ENCODE data around the gene CGB1.
A peak's percentile ranks its signal among the peaks of the same experiment; 100 is the strongest.

DNA sequence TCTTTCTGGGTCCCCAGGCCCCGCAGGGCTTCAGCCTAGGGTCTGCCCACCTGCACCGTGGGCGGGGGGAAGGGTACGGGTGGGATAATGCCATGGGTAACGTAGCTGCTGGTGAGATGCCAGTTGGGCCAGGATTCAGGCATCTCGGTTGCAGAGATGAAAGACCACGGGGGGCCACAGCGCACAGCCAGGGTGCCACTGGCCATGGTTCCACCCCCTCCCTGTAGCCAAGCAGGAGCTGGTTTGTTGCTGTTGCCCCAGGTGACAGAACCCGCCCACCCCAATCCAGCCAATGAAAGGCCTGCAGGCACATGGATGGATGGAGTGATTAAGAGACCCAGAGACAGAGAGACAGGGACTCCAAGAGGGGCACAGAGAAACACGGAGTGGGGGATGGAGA lies 21.9 kb upstream of the CGB1 start:
- TF ChIP-seq ZNF146 (tag by site-specific recombination; IDR thresholded peaks at IDR 0.05) = no peak
- no peak for TF ChIP-seq ZNF596 (tag by site-specific recombination; IDR thresholded peaks at IDR 0.05)
- TF ChIP-seq, protein P1, sequence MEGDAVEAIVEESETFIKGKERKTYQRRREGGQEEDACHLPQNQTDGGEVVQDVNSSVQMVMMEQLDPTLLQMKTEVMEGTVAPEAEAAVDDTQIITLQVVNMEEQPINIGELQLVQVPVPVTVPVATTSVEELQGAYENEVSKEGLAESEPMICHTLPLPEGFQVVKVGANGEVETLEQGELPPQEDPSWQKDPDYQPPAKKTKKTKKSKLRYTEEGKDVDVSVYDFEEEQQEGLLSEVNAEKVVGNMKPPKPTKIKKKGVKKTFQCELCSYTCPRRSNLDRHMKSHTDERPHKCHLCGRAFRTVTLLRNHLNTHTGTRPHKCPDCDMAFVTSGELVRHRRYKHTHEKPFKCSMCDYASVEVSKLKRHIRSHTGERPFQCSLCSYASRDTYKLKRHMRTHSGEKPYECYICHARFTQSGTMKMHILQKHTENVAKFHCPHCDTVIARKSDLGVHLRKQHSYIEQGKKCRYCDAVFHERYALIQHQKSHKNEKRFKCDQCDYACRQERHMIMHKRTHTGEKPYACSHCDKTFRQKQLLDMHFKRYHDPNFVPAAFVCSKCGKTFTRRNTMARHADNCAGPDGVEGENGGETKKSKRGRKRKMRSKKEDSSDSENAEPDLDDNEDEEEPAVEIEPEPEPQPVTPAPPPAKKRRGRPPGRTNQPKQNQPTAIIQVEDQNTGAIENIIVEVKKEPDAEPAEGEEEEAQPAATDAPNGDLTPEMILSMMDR (tag by site-specific recombination; IDR thresholded peaks at IDR 0.05) = no peak
- TF ChIP-seq ATF2 (tag by site-specific recombination; IDR thresholded peaks at IDR 0.05; ENCODE audit: low read depth) = no peak
- no peak for TF ChIP-seq ZNF274 (IDR thresholded peaks at IDR 0.05; ENCODE audit: low read length)
- TF ChIP-seq ZNF274 (tag by site-specific recombination; IDR thresholded peaks at IDR 0.05; ENCODE audit: borderline replicate concordance) = no peak
- TF ChIP-seq ZFP37 (tag by site-specific recombination; IDR thresholded peaks at IDR 0.05) = no peak
- TF ChIP-seq ZNF302 (tag by site-specific recombination; IDR thresholded peaks at IDR 0.05; ENCODE audit: low read depth) = no peak
- no peak for TF ChIP-seq ZNF561 (tag by site-specific recombination; IDR thresholded peaks at IDR 0.05; ENCODE audit: borderline replicate concordance)
- TF ChIP-seq, protein P2, sequence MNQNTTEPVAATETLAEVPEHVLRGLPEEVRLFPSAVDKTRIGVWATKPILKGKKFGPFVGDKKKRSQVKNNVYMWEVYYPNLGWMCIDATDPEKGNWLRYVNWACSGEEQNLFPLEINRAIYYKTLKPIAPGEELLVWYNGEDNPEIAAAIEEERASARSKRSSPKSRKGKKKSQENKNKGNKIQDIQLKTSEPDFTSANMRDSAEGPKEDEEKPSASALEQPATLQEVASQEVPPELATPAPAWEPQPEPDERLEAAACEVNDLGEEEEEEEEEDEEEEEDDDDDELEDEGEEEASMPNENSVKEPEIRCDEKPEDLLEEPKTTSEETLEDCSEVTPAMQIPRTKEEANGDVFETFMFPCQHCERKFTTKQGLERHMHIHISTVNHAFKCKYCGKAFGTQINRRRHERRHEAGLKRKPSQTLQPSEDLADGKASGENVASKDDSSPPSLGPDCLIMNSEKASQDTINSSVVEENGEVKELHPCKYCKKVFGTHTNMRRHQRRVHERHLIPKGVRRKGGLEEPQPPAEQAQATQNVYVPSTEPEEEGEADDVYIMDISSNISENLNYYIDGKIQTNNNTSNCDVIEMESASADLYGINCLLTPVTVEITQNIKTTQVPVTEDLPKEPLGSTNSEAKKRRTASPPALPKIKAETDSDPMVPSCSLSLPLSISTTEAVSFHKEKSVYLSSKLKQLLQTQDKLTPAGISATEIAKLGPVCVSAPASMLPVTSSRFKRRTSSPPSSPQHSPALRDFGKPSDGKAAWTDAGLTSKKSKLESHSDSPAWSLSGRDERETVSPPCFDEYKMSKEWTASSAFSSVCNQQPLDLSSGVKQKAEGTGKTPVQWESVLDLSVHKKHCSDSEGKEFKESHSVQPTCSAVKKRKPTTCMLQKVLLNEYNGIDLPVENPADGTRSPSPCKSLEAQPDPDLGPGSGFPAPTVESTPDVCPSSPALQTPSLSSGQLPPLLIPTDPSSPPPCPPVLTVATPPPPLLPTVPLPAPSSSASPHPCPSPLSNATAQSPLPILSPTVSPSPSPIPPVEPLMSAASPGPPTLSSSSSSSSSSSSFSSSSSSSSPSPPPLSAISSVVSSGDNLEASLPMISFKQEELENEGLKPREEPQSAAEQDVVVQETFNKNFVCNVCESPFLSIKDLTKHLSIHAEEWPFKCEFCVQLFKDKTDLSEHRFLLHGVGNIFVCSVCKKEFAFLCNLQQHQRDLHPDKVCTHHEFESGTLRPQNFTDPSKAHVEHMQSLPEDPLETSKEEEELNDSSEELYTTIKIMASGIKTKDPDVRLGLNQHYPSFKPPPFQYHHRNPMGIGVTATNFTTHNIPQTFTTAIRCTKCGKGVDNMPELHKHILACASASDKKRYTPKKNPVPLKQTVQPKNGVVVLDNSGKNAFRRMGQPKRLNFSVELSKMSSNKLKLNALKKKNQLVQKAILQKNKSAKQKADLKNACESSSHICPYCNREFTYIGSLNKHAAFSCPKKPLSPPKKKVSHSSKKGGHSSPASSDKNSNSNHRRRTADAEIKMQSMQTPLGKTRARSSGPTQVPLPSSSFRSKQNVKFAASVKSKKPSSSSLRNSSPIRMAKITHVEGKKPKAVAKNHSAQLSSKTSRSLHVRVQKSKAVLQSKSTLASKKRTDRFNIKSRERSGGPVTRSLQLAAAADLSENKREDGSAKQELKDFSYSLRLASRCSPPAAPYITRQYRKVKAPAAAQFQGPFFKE (tag by site-specific recombination; IDR thresholded peaks at IDR 0.05; ENCODE audit: borderline replicate concordance) = no peak
- no peak for TF ChIP-seq ZNF10 (tag by site-specific recombination; IDR thresholded peaks at IDR 0.05)
- TF ChIP-seq ZNF114 (tag by site-specific recombination; IDR thresholded peaks at IDR 0.05) = no peak
- TF ChIP-seq ZNF292 (tag by site-specific recombination; IDR thresholded peaks at IDR 0.05; ENCODE audit: borderline replicate concordance, low read depth) = no peak
- peak; percentile 40; the same call in 1 of the 2 replicates for TF ChIP-seq SP2 (tag by site-specific recombination; IDR thresholded peaks at IDR 0.05)
- TF ChIP-seq, protein P3, sequence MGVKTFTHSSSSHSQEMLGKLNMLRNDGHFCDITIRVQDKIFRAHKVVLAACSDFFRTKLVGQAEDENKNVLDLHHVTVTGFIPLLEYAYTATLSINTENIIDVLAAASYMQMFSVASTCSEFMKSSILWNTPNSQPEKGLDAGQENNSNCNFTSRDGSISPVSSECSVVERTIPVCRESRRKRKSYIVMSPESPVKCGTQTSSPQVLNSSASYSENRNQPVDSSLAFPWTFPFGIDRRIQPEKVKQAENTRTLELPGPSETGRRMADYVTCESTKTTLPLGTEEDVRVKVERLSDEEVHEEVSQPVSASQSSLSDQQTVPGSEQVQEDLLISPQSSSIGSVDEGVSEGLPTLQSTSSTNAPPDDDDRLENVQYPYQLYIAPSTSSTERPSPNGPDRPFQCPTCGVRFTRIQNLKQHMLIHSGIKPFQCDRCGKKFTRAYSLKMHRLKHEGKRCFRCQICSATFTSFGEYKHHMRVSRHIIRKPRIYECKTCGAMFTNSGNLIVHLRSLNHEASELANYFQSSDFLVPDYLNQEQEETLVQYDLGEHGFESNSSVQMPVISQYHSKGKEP (tag by site-specific recombination; IDR thresholded peaks at IDR 0.05) = no peak
